HG02885 (cell line): ENCODE data around the gene CYP2D6.
"Not testable (repeated sequence)": the region's sequence is repeated elsewhere in the genome, so short reads cannot be mapped to it uniquely, and the experiment has no call there.

Source experiments
- ATAC-seq: cut with Tn5 transposase; IDR thresholded peaks from one replicate; pipeline ENCODE4 v1.9.1; 2021; ENCODE audit warnings: mild to moderate bottlenecking; ENCODE audit not compliant: unreplicated experiment, poor library complexity

CYP2D6 gene

GRCh38 chr22:42130639-42131431 lies at the start of gene CYP2D6:
Gene CYP2D6, minus strand, starts transcription at chr22:42130810. Its CDS starts 19 bp downstream, at chr22:42130791.
- ATAC-seq, result not testable (repeated sequence)

GRCh38 chr22:42179616-42180015 lies 49.0 kb upstream of the CYP2D6 start:
- no peak for ATAC-seq

- ATAC-seq, result no peak
Measured at GRCh38 chr22:42178910-42179519, 48.4 kb upstream of the CYP2D6 start.

- ATAC-seq, result no peak
Measured at GRCh38 chr22:42177891-42178336, 47.3 kb upstream of the CYP2D6 start.

GRCh38 chr22:42176255-42176915 lies 45.8 kb upstream of the CYP2D6 start:
- ATAC-seq, result no peak

- no peak for ATAC-seq
Measured at GRCh38 chr22:42174062-42174461, 43.5 kb upstream of the CYP2D6 start.

- no peak for ATAC-seq
Measured at GRCh38 chr22:42173183-42173926, 42.7 kb upstream of the CYP2D6 start.

GRCh38 chr22:42172773-42173172 lies 42.2 kb upstream of the CYP2D6 start:
- ATAC-seq, result no peak

GRCh38 chr22:42171946-42172719 lies 41.5 kb upstream of the CYP2D6 start:
- ATAC-seq, result no peak

- ATAC-seq, result no peak
Measured at GRCh38 chr22:42171417-42171816, 40.8 kb upstream of the CYP2D6 start.

GRCh38 chr22:42170946-42171345 lies 40.3 kb upstream of the CYP2D6 start:
- ATAC-seq, result no peak

- ATAC-seq, result no peak
Measured at GRCh38 chr22:42169055-42169469, 38.5 kb upstream of the CYP2D6 start.

- ATAC-seq, result no peak
Measured at GRCh38 chr22:42168476-42168875, 37.9 kb upstream of the CYP2D6 start.

GRCh38 chr22:42167066-42167465 lies 36.5 kb upstream of the CYP2D6 start:
- no peak for ATAC-seq

- no peak for ATAC-seq
Measured at GRCh38 chr22:42164901-42165300, 34.3 kb upstream of the CYP2D6 start.

GRCh38 chr22:42163515-42163914 lies 32.9 kb upstream of the CYP2D6 start:
- no peak for ATAC-seq

GRCh38 chr22:42162728-42163489 lies 32.3 kb upstream of the CYP2D6 start:
- ATAC-seq, result no peak

- ATAC-seq, result no peak
Measured at GRCh38 chr22:42160830-42161696, 30.5 kb upstream of the CYP2D6 start.
